HG03280 (cell line): Measurements from ENCODE around the gene RNF225.
"Not testable (repeated sequence)": the region's sequence is repeated elsewhere in the genome, so short reads cannot be mapped to it uniquely, and the experiment has no call there.

ENCODE experiments used
- ATAC-seq: cut with Tn5 transposase; IDR thresholded peaks from one replicate; pipeline ENCODE4 v1.9.1; 2021; ENCODE audit warnings: mild to moderate bottlenecking, moderate library complexity; ENCODE audit not compliant: unreplicated experiment

The RNF225 gene

GRCh38 chr19:58361900-58362271, 33.6 kb upstream of the RNF225 start:
- no peak for ATAC-seq

DNA sequence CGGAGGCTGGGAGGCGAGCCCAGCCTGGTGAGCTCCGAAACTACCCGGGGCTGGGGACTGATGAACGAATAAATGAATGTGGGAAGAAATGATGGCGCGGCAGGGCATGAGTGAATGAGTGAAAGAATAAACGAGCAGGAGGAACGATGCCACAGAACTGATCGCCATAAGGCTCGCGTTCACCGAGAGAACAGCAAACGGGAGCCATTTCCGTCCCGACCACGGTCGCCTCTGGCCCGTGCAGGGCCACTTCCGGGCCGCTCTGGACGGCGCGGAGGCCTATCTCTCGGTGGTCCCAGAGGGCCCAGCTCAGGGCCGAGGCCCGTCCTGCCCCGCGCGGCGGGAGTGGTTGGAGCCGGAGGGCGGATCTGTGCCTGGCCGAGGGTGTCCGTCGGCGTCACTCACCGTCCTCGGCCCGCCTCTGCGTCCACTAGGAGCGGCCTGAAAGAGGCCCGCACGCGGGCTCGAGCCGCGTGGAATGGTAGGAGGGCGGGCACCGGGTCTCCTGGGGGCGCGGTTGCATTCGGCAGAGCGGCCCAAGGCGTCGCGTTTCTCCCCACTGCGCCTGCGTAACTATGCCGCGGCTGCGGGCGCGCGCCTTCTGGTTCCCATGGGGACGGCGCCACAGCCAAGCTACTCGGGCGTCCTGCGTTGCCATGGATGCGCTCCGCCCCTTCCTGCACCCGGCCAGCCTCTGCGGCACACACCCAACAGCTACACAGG, 33.0 kb upstream of the RNF225 start, which contains the start of gene ZNF497:
TSS of gene ZNF497 (minus strand) at position 480 of the 723 bp plus-strand sequence. CDS start 5,116 bp downstream, outside the sequence.
- ATAC-seq = peak; percentile 88

GRCh38 chr19:58364146-58364545, 31.3 kb upstream of the RNF225 start:
- ATAC-seq = no peak

DNA sequence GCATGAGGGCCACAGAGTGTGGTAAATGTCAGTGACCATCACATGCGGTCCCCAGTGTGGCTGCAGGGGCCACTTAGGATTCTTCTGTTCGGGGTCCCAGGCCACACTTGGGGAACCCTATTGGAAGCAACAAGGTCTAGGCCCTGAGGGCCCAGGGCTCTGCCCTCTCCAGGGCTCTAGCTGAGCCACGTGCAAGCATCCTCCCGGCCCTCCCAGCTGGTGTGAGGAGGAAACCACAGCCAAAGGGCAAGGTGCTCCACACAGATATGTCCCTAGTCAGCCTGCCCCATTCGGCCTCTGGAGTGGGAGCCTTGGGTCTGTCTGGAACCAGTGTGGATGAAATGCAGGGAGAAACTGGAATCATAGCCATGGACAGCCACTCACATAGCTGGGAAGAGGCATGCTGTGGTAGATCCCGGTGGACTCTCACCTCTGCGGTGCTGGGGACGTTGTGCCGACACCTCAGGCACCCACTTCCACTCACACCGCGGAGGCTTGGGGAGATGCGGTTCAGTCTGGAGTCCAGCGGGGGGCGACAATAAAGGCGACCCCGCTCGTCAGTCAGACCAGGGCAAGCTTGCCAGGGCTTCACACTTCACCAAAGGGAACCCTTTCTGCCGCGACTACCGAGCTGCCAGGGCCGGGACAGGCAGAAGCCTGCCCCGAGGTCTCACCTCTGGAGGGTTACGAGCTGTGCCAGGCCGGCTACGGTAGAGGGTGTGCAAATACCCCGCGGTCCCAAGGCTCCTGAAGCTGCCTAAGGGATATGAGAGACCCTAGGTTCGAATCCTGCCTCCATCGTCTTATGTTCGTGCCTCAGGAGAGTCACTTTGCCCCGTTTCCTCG, 28.6 kb upstream of the RNF225 start:
- no peak for ATAC-seq

DNA sequence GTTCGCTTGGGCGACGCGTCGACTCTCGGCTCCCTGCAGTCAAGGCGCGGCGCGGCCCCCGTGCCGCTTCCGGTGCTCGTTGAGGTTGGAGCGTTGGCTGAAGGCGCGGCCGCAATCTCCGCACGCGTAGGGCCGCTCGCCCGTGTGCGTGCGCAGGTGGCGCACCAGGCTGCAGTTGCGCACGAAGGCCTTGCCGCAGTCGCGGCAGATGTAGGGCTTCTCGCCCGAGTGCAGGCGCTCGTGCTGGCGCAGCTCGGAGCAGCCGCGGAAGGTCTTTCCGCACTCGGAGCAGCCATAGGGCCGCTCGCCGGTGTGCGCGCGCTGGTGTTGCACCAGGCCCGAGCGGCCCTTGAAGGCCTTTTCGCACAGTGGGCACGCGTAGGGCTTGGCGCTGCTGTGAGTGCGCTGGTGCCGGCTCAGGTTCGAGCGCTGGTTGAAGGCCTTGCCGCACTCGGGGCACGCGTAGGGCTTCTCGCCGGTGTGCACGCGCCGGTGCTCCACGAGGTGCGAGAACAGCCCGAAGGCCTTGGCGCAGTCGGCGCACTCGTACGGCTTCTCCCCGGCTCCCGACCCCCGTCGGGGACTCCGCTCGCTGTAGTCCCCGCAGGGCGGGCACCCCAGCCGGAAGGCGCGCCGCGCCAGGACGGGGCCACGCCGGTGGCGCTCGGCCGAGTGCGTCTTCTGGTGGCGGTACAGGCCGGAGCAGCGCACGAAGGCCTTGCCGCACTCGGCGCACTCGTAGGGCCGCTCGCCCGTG, 27.6 kb upstream of the RNF225 start:
- ATAC-seq = no peak

- ATAC-seq = no peak
These were observed 26.7 kb upstream of the RNF225 start for GRCh38 chr19:58368561-58369360.

DNA sequence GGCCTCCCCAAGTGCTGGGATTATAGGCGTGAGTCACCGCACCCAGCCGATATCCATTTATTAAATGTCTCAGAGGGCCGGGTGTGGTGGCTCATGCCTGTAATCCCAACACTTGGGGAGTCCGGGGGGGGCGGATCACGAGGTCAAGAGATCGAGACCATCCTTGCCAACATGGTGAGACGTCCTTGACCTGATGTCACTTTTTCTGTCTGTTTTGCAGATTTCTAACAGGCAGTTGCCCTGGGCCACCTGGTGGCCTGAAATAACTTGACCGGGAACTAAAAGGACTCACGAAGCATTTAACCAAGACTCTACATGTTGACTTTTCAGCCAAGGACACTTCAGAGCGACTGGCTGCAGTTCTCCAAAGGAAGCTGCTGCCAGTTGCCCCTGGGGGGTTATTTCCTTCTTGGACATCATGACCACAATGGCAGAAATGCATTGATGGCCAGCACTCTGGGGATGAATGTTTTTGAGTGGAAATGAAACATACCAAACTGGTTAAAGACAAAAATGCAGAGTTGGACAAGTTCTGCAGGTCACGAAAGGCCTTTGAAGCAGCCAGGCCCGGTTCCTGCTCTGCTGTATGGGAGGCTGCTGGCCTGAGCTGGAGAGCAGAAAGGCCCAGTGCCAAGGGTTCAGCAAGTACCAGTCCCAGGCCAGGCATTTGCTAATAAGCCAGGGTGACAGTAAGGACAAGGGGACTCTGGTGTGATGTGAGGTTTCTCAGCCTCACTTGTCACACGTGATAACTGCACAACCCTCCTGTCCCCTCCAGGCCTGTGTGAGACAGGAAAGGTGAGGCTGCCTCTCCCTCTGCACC, 22.9 kb upstream of the RNF225 start:
- no peak for ATAC-seq

- ATAC-seq = no peak
These were observed 21.3 kb upstream of the RNF225 start for GRCh38 chr19:58374200-58374599.

GRCh38 chr19:58376724-58377123, 18.7 kb upstream of the RNF225 start:
- not testable (repeated sequence) for ATAC-seq

DNA sequence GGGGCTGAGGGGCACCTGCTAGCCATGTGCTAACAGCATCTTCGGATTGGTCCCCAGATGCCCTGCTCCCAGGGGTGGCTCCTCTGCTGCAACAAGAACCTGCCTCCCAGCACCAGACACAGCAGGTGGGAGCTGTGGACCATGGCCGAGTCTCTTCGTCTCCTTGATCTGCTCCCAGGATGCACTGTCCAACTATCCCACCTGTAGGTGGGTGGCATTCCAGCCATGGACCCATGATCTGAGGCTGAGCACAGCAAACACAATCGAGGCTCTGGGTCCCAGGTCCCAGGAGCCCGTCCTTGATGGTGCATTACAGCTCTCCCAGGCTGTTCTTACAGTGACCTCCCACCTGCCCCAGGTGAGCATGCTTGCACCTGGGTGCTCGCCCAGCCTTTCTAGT, 16.2 kb upstream of the RNF225 start:
- no peak for ATAC-seq

DNA sequence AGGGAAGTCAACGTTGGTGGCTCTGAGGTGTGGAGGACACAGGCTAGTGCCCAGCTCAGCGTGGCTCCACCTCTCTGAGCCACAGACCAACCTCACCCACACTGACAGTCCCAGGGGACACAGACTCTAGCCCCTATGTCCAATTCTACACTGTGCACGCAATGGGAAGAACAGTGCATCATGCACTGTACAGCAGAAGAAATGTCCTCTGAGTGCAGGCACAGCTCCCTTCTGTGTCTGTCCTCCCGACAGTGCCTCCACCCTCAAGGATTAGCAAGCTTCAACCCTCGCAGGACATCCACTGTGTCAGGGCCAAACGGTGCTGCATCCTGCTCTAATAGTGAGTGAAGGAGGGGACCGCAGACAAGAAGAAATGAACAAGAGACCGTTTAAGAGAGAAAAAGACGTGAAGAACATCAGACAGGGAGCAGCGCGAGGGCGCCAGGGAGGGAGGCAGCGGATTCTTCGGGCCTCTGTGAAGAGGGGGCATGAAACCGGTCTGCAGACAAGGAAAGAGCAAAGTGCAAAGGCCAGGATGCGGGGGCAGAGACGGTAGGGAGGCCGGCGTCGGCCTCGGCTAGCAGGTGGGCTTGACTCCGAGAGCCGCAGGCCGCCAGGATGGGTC, 15.3 kb upstream of the RNF225 start:
- no peak for ATAC-seq

DNA sequence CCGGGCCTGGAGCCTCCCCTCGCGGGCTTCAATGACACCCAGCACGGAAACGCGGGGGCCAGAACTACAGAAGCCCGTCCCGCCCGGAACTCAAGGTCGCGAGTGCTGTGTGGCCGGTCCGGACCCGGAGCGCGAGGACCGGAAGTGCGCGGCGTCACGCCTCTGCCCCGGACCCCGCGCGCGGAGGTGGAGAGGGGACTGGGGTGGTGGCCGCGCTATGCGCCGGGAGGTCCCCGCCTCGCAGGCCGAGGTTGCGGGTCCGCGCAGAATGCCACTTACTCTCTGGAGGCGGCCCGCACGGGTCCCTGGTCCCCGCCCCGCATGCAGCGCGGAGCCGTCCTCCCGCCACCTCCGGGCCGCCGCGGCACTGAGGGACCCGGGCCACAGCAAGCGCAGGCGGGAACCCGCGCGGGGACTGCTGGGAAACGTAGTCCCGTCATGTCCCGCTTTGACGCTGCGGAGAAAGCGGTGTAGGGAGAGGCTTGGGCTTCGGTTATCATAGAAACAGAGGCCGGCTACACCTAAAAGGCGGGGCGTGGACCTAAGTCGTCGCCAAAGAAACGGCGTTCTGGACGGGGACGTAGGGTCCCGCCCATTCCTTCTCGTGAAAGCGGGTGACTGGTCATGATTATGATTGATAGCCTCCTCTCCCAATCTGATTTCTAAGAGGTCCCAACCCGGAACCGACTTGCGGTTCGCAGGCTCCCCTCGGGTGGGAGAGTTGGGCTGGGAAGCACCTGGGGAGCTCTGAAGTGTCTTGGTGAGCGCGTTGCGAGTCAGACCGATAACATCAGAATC, 14.6 kb upstream of the RNF225 start, which contains the start of gene ZNF837:
TSS of gene ZNF837 (minus strand) at position 369 of the 798 bp plus-strand sequence. CDS start 11,698 bp downstream, outside the sequence.
- peak; percentile 78 for ATAC-seq

- ATAC-seq = no peak
These were observed 13.8 kb upstream of the RNF225 start for GRCh38 chr19:58381460-58382212.

DNA sequence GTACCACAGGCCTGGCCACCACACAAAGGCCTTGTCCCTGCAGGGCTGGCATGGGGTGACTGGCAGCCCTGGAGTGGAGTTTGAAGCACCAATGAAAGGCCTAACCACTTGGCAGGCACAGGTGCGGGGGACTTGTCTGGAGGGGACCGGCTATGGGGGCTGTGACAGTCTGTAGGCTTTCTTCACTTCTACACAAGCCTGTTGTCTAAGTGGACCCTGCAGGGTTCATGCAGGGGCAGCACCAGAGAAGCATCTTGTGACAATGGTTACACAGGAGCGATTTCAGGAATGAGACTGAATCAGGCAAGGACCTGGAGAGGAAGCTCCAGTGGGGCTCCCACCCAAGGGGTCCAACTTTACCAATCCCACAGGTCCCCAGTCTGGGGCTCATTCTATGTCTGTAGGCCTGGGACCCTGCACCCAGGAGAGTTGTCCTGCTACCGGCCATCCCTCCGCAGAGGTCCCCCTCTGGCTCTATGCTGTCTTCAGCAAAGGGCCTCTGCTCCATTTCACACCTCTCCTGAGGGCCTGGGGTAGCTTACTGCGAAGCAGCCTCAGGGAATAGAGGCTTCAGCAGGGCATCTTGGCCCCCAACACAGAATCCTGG, 12.4 kb upstream of the RNF225 start:
- no peak for ATAC-seq

DNA sequence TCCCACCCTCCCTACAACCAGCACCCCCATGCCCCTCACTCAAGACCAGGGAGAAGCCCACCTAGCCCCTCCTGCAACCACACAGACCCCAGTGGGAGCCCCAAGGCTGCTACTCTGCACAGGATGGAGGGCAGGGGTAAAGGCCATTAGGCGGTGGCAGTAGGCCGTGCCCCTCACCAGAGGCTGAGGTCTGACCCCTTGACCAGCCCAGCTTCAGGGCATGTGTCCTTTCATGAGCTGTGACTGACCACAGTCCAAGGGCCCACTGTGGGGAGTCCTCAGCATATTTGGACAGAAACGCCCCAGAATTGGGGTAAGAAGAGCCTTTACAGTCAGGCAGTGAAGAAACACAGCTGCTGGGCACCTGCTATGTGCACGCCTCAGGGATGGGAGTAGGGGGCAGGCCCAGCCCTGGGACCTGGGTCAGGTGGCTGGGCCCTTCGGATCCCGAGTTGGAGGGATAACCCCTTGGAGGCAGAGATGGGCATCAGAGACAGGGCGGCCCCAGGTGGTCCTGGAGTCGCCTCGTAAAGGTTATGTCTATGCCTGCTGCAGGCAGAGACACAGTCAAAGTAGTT, 10.1 kb upstream of the RNF225 start:
- no peak for ATAC-seq

GRCh38 chr19:58385891-58386575, 9.4 kb upstream of the RNF225 start:
- peak; percentile 5 for ATAC-seq
